Stomach (tissue), 4 donors: Measurements from ENCODE around the gene PRR18.

Source experiments
- EP300 ChIP-seq: sonication (generic); formaldehyde crosslinking; IDR thresholded peaks from one replicate; pipeline ENCODE4 v1.6.1; 2017; ENCODE audit warnings: antibody characterized with exemption
- POLR2A ChIP-seq, 4 donors: fragments of 450-650 bp; IDR thresholded peaks; one replicate each; pipeline ENCODE4 v1.6.1; 2016; ENCODE audit warnings: antibody characterized with exemption in 4 of 4, control low read depth in 2 of 4, mild to moderate bottlenecking in 1 of 4, moderate library complexity in 1 of 4
- POLR2AphosphoS5 ChIP-seq, 3 donors: sonication (generic); formaldehyde crosslinking; IDR thresholded peaks; one replicate each; pipeline ENCODE4 v1.6.1; 2016; ENCODE audit warnings: antibody characterized with exemption in 3 of 3
- TF ChIP-seq, protein P1 (sequence below), 7 experiments: fragments of 450-650 bp in 4 of 7; fragments of 200-600 bp in 3 of 7; sonication (generic) in 3 of 7; IDR thresholded peaks; one replicate each; pipeline ENCODE4 v1.5.1; 2016 to 2019; ENCODE audit warnings: antibody characterized with exemption in 7 of 7, control low read depth in 2 of 7, mild to moderate bottlenecking in 1 of 7

GRCh38 chr6:166336847-166337246 lies 28.7 kb upstream of the PRR18 start:
- TF ChIP-seq, protein P1, sequence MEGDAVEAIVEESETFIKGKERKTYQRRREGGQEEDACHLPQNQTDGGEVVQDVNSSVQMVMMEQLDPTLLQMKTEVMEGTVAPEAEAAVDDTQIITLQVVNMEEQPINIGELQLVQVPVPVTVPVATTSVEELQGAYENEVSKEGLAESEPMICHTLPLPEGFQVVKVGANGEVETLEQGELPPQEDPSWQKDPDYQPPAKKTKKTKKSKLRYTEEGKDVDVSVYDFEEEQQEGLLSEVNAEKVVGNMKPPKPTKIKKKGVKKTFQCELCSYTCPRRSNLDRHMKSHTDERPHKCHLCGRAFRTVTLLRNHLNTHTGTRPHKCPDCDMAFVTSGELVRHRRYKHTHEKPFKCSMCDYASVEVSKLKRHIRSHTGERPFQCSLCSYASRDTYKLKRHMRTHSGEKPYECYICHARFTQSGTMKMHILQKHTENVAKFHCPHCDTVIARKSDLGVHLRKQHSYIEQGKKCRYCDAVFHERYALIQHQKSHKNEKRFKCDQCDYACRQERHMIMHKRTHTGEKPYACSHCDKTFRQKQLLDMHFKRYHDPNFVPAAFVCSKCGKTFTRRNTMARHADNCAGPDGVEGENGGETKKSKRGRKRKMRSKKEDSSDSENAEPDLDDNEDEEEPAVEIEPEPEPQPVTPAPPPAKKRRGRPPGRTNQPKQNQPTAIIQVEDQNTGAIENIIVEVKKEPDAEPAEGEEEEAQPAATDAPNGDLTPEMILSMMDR (IDR thresholded peaks at IDR 0.05) = no peak
- TF ChIP-seq POLR2A (IDR thresholded peaks at IDR 0.05) = no peak
- no peak for TF ChIP-seq POLR2AphosphoS5 (IDR thresholded peaks at IDR 0.05)
- no peak for TF ChIP-seq EP300
